PC-3 (cell line): ENCODE results near the gene AMPD3. TPM values are rescaled to one million over a fixed set of nuclear protein-coding genes. Genes with fewer than 3 reads are reported as not detected.
A peak's percentile ranks its signal among the peaks of the same experiment; 100 is the strongest.

Experiments used
- ATAC-seq: fragments of 200-7000 bp; cut with Tn5 transposase; 2 replicates; pipeline ENCODE4 v1.9.1; 2020; ENCODE audit warnings: mild to moderate bottlenecking, moderate library complexity
- BruUV-seq: library from RNA; stranded (reverse); fragments of 400-500 nt; replicated peaks from 2 replicates; lab custom pipeline; 2021; lab: Mats Ljungman, UMichigan
- CTCF ChIA-PET: fragments of 300-600 bp; sonication (Branson Sonifier 250); formaldehyde crosslinking; loops from one replicate; lab custom pipeline; 2022; ENCODE audit warnings: antibody characterized with exemption; lab: Charles Lee
- POLR2A ChIA-PET: fragments of 300-600 bp; sonication (Branson Sonifier 250); formaldehyde crosslinking; loops from one replicate; lab custom pipeline; 2022; ENCODE audit warnings: antibody characterized with exemption; ENCODE audit not compliant: unreplicated experiment; lab: Charles Lee
- DNase-seq: peaks from one replicate; pipeline ENCODE4 v3.0.0-alpha.2; 2015
- H2AFZ ChIP-seq: fragments of 300-600 bp; sonication (generic); 2 replicates; pipeline ENCODE4 v1.6.0; 2016; ENCODE audit warnings: antibody characterized with exemption, low read length
- H3F3A ChIP-seq: fragments of 300-600 bp; sonication (generic); one replicate; pipeline ENCODE4 v1.6.0; 2017; ENCODE audit warnings: antibody characterized with exemption, low read length, control low read depth, mild to moderate bottlenecking; ENCODE audit not compliant: unreplicated experiment
- H3K27ac ChIP-seq: fragments of 300-600 bp; sonication (generic); 2 replicates; pipeline ENCODE4 v1.5.1; 2016; ENCODE audit warnings: mild to moderate bottlenecking, low read length
- H3K27me3 ChIP-seq: fragments of 300-600 bp; sonication (generic); 2 replicates; pipeline ENCODE4 v1.6.1; 2016; ENCODE audit warnings: low read length, mixed read lengths
- H3K36me3 ChIP-seq: fragments of 300-600 bp; sonication (generic); 2 replicates; pipeline ENCODE4 v1.6.1; 2016; ENCODE audit warnings: low read depth, mixed run types, low read length, mixed read lengths
- H3K4me1 ChIP-seq: fragments of 300-600 bp; sonication (generic); 2 replicates; pipeline ENCODE4 v1.5.1; 2016; ENCODE audit warnings: low read length; ENCODE audit not compliant: insufficient read depth
- H3K4me2 ChIP-seq: fragments of 300-600 bp; sonication (generic); 2 replicates; pipeline ENCODE4 v1.6.0; 2016; ENCODE audit warnings: low read length
- H3K4me3 ChIP-seq: fragments of 300-600 bp; sonication (generic); 2 replicates; pipeline ENCODE4 v1.5.1; 2016; ENCODE audit warnings: mild to moderate bottlenecking, low read length, mixed read lengths
- H3K79me2 ChIP-seq: fragments of 300-600 bp; sonication (generic); 2 replicates; pipeline ENCODE4 v1.6.1; 2017; ENCODE audit warnings: low read length, mixed read lengths
- H3K9ac ChIP-seq: fragments of 300-600 bp; sonication (generic); 2 replicates; pipeline ENCODE4 v1.6.0; 2016; ENCODE audit warnings: mild to moderate bottlenecking, low read length
- H3K9me2 ChIP-seq: fragments of 300-600 bp; sonication (generic); replicated peaks from 2 replicates; pipeline ENCODE4 v1.6.1; 2016; ENCODE audit warnings: mixed run types, low read length, mixed read lengths
- H3K9me3 ChIP-seq: fragments of 300-600 bp; sonication (generic); 2 replicates; pipeline ENCODE4 v1.6.1; 2016; ENCODE audit warnings: low read length, mixed read lengths
- H4K20me1 ChIP-seq: fragments of 300-600 bp; sonication (generic); 2 replicates; pipeline ENCODE4 v1.6.1; 2016; ENCODE audit warnings: low read length, mixed read lengths
- EZH2 ChIP-seq: fragments of 300-600 bp; sonication (generic); IDR thresholded peaks from one replicate; pipeline ENCODE4 v1.6.1; 2017; ENCODE audit warnings: antibody characterized with exemption, mild to moderate bottlenecking, low read length; ENCODE audit not compliant: unreplicated experiment
- EZH2phosphoT487 ChIP-seq: fragments of 300-600 bp; sonication (generic); IDR thresholded peaks from 2 replicates; pipeline ENCODE4 v1.6.1; 2018; ENCODE audit warnings: mild to moderate bottlenecking, antibody characterized with exemption, low read length, borderline replicate concordance
- intact Hi-C: fragments of 100-400 bp; cut with micrococcal nuclease; formaldehyde crosslinking; loops from 2 replicates; pipeline ENCODE4 v1.9.0; 2023
- total RNA-seq: library from RNA; depleted of rRNA; stranded (reverse); fragments of >200 nt; gene quantifications from 2 replicates; pipeline ENCODE4 v1.2.3, GENCODE V29; 2014
- TF ChIP-seq, protein P1 (sequence below): fragments of 300-600 bp; sonication (generic); conservative IDR thresholded peaks from 2 replicates; pipeline ENCODE4 v1.5.1; 2017; ENCODE audit warnings: antibody characterized with exemption, low read depth, mild to moderate bottlenecking, low read length

Gene AMPD3
- total RNA-seq, 1 experiment from 2014 or later: 11.8 TPM

GRCh38 chr11:10506008-10506370 is 50.9 kb downstream of the AMPD3 start:
- ChIA-PET CTCF (no interaction called here), POLR2A (no interaction called here)
- Histone ChIP-seq H2AFZ (no peak overlapping the region), H3K4me1 (no peaks in the 10 kb centered on the region), H3K36me3 (peaks cover 22% of the 10 kb centered on the region), H3K4me3 (no peak overlapping the region), H3K9ac (no peak overlapping the region), H3K27ac (no peak overlapping the region), H3K9me3 (no peaks in the 10 kb centered on the region), H3K4me2 (no peak overlapping the region), H3K79me2 (no peaks in the 10 kb centered on the region), H3K27me3 (no peaks in the 10 kb centered on the region), H3F3A (no peaks in the 10 kb centered on the region), H4K20me1 (no peaks in the 10 kb centered on the region), H3K9me2 (no peaks in the 10 kb centered on the region)
- intact Hi-C loops: no loop called here
- TF ChIP-seq, protein P1, sequence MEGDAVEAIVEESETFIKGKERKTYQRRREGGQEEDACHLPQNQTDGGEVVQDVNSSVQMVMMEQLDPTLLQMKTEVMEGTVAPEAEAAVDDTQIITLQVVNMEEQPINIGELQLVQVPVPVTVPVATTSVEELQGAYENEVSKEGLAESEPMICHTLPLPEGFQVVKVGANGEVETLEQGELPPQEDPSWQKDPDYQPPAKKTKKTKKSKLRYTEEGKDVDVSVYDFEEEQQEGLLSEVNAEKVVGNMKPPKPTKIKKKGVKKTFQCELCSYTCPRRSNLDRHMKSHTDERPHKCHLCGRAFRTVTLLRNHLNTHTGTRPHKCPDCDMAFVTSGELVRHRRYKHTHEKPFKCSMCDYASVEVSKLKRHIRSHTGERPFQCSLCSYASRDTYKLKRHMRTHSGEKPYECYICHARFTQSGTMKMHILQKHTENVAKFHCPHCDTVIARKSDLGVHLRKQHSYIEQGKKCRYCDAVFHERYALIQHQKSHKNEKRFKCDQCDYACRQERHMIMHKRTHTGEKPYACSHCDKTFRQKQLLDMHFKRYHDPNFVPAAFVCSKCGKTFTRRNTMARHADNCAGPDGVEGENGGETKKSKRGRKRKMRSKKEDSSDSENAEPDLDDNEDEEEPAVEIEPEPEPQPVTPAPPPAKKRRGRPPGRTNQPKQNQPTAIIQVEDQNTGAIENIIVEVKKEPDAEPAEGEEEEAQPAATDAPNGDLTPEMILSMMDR: no peak
- TF ChIP-seq EZH2phosphoT487: no peak
- TF ChIP-seq EZH2: no peak
- DNase-seq (no peak), ATAC-seq (no peak)
- BruUV-seq: TSS peak; percentile 29

GRCh38 chr11:10511181-10511621 is 56.1 kb downstream of the AMPD3 start:
- H3K27ac ChIP-seq: no peak overlapping the region
- no peak overlapping the region for H2AFZ ChIP-seq
- H3K79me2 ChIP-seq: no peaks in the 10 kb centered on the region
- no peaks in the 10 kb centered on the region for H3K27me3 ChIP-seq
- intact Hi-C loops: no loop called here
- H3K4me2 ChIP-seq: no peak overlapping the region
- no peak overlapping the region for H3K4me3 ChIP-seq
- H3K36me3 ChIP-seq: peaks cover 14% of the 10 kb centered on the region; the same call in 1 of the 2 replicates
- BruUV-seq: no TSS peak
- ATAC-seq (no peak), DNase-seq (no peak)
- no peaks in the 10 kb centered on the region for H3K4me1 ChIP-seq
- POLR2A ChIA-PET: interaction anchor here (0.6 kb wide), 2 partner anchors 96 to 267 kb away, joined by 3 to 4 read pairs; no protein-coding TSS in a partner anchor
- no peak overlapping the region for H3K9ac ChIP-seq
- CTCF ChIA-PET: no interaction called here
- TF ChIP-seq, protein P1: no peak
- TF ChIP-seq EZH2 (no peak), EZH2phosphoT487 (no peak)
- H4K20me1 ChIP-seq: no peaks in the 10 kb centered on the region
- H3K9me2 ChIP-seq: no peaks in the 10 kb centered on the region
- no peaks in the 10 kb centered on the region for H3F3A ChIP-seq
- no peaks in the 10 kb centered on the region for H3K9me3 ChIP-seq

- POLR2A ChIA-PET: no interaction called here
- CTCF ChIA-PET: interaction anchor here (0.6 kb wide), 1 partner anchor 100 kb away, joined by 6 read pairs; no protein-coding TSS in a partner anchor
- Histone ChIP-seq H3K4me3 (no peak overlapping the region), H3K36me3 (peaks cover 7% of the 10 kb centered on the region; the same call in 1 of the 2 replicates), H4K20me1 (no peaks in the 10 kb centered on the region), H3F3A (no peaks in the 10 kb centered on the region), H3K4me1 (no peaks in the 10 kb centered on the region), H3K9me3 (no peaks in the 10 kb centered on the region), H2AFZ (no peak overlapping the region), H3K9me2 (no peaks in the 10 kb centered on the region), H3K27ac (no peak overlapping the region), H3K9ac (no peak overlapping the region), H3K27me3 (no peaks in the 10 kb centered on the region), H3K79me2 (no peaks in the 10 kb centered on the region), H3K4me2 (no peak overlapping the region)
- no TSS peak for BruUV-seq
- peak; percentile 56 for DNase-seq
- no peak for ATAC-seq
- intact Hi-C loops: loop anchor here (1.0 to 2.0 kb wide), 4 partner anchors 101 to 222 kb away; no protein-coding TSS in a partner anchor
- TF ChIP-seq, protein P1: peak; percentile 65
- TF ChIP-seq EZH2: no peak
Observed at GRCh38 chr11:10514202-10514601, 59.1 kb downstream of the AMPD3 start.
